Astrocyte (in vitro differentiated cells and primary cell): Measurements from ENCODE around the gene WIPF3. TPM values are rescaled to one million over a fixed set of nuclear protein-coding genes. Genes with fewer than 3 reads are reported as not detected.
A peak's percentile ranks its signal among the peaks of the same experiment; 100 is the strongest.

Source experiments
- DNase-seq: peaks from one replicate; pipeline ENCODE4 v3.0.0-alpha.2; 2010; ENCODE audit warnings: low read depth
- FAIRE-seq: peaks from 2 replicates; lab custom pipeline; 2011; peaks lifted over from hg19 to GRCh38; lab: Jason Lieb, UNC
- H2AFZ ChIP-seq: 2 replicates; pipeline ENCODE4 v1.6.0; 2012; ENCODE audit warnings: low read depth, low read length, inconsistent platforms
- H3K27ac ChIP-seq: 2 replicates; pipeline ENCODE4 v1.5.1; 2011; ENCODE audit warnings: low read depth, low read length, inconsistent platforms
- H3K27me3 ChIP-seq: 2 replicates; pipeline ENCODE4 v1.6.0; 2011; ENCODE audit warnings: low read length, inconsistent platforms; ENCODE audit not compliant: insufficient read depth
- H3K36me3 ChIP-seq: 2 replicates; pipeline ENCODE4 v1.5.1; 2011; ENCODE audit warnings: low read length, inconsistent platforms; ENCODE audit not compliant: insufficient read depth
- H3K4me1 ChIP-seq: 2 replicates; pipeline ENCODE4 v1.5.1; 2011; ENCODE audit warnings: low read length, inconsistent platforms; ENCODE audit not compliant: insufficient read depth
- H3K4me2 ChIP-seq: 2 replicates; pipeline ENCODE4 v1.6.0; 2012; ENCODE audit warnings: low read length, inconsistent platforms
- H3K4me3 ChIP-seq: 2 replicates; pipeline ENCODE4 v1.5.1; 2011; ENCODE audit warnings: low read depth, mild to moderate bottlenecking, low read length, inconsistent platforms; ENCODE audit not compliant: insufficient read depth
- H3K79me2 ChIP-seq: 2 replicates; pipeline ENCODE4 v1.6.0; 2012; ENCODE audit warnings: mild to moderate bottlenecking, low read length, inconsistent platforms; ENCODE audit not compliant: insufficient read depth
- H3K9ac ChIP-seq: 2 replicates; pipeline ENCODE4 v1.6.0; 2012; ENCODE audit warnings: mild to moderate bottlenecking, low read length, inconsistent platforms
- H3K9me3 ChIP-seq: 2 replicates; pipeline ENCODE4 v1.5.1; 2012; ENCODE audit warnings: low read depth, mild to moderate bottlenecking, low read length, inconsistent platforms; ENCODE audit not compliant: insufficient read depth
- H4K20me1 ChIP-seq: 2 replicates; pipeline ENCODE4 v1.6.0; 2012; ENCODE audit warnings: low read length, inconsistent platforms; ENCODE audit not compliant: insufficient read depth
- H3K27ac Mint-ChIP-seq: one replicate; pipeline ENCODE4 v1.8.0; 2021; ENCODE audit warnings: mild to moderate bottlenecking, mixed read lengths; ENCODE audit not compliant: unreplicated experiment
- H3K27me3 Mint-ChIP-seq: one replicate; pipeline ENCODE4 v1.8.0; 2021; ENCODE audit warnings: low read depth, mixed read lengths; ENCODE audit not compliant: unreplicated experiment
- H3K36me3 Mint-ChIP-seq: one replicate; pipeline ENCODE4 v1.8.0; 2021; ENCODE audit warnings: low read depth, mixed read lengths; ENCODE audit not compliant: unreplicated experiment
- H3K4me1 Mint-ChIP-seq: one replicate; pipeline ENCODE4 v1.8.0; 2021; ENCODE audit warnings: low read depth, mixed read lengths; ENCODE audit not compliant: unreplicated experiment
- H3K4me3 Mint-ChIP-seq: one replicate; pipeline ENCODE4 v1.8.0; 2021; ENCODE audit warnings: mild to moderate bottlenecking, moderate library complexity, mixed read lengths; ENCODE audit not compliant: unreplicated experiment
- H3K9me3 Mint-ChIP-seq: one replicate; pipeline ENCODE4 v1.8.0; 2021; ENCODE audit warnings: mild to moderate bottlenecking, mixed read lengths; ENCODE audit not compliant: unreplicated experiment
- CTCF ChIP-seq: IDR thresholded peaks from 2 replicates; pipeline ENCODE4 v1.5.1; 2011; ENCODE audit warnings: low read depth, mild to moderate bottlenecking, inconsistent platforms, low read length, moderate library complexity; ENCODE audit not compliant: insufficient read depth
- EZH2 ChIP-seq: IDR thresholded peaks from 2 replicates; pipeline ENCODE4 v1.6.1; 2012; ENCODE audit warnings: mild to moderate bottlenecking, low read length, inconsistent platforms; ENCODE audit not compliant: insufficient read depth
- total RNA-seq: library from RNA; stranded (reverse); gene quantifications from 2 replicates; pipeline ENCODE4 v1.2.1, GENCODE V29; 2021

The WIPF3 gene
- total RNA-seq, 1 donor from 2014 or later, result 1.0 TPM

GRCh38 chr7:29805886-29806207 lies 461 bp upstream of the WIPF3 start:
- Mint-ChIP-seq H3K27ac (no peak overlapping the region), H3K36me3 (no peaks in the 10 kb centered on the region), H3K27me3 (peaks cover 59% of the 10 kb centered on the region), H3K4me1 (peaks cover 12% of the 10 kb centered on the region), H3K9me3 (no peaks in the 10 kb centered on the region), H3K4me3 (peak overlapping the region; percentile 75)
- peak overlapping the region; percentile 82 for H3K4me2 ChIP-seq
- H2AFZ ChIP-seq, result peak overlapping the region; percentile 26
- no peaks in the 10 kb centered on the region for H3K79me2 ChIP-seq
- no peak overlapping the region for H3K9ac ChIP-seq
- TF ChIP-seq EZH2 (no peak), CTCF (no peak)
- H4K20me1 ChIP-seq, result no peaks in the 10 kb centered on the region
- no peaks in the 10 kb centered on the region for H3K36me3 ChIP-seq
- DNase-seq, result no peak
- H3K9me3 ChIP-seq, result no peaks in the 10 kb centered on the region
- no peak for FAIRE-seq
- H3K4me3 ChIP-seq, result no peak overlapping the region
- no peak overlapping the region for H3K27ac ChIP-seq
- H3K27me3 ChIP-seq, result peaks cover 75% of the 10 kb centered on the region
- peaks cover 8% of the 10 kb centered on the region for H3K4me1 ChIP-seq

GRCh38 chr7:29806995-29807841 lies 910 bp downstream of the WIPF3 start:
- no peaks in the 10 kb centered on the region for H3K79me2 ChIP-seq
- Mint-ChIP-seq H3K27me3 (peaks cover 53% of the 10 kb centered on the region), H3K27ac (no peak overlapping the region), H3K9me3 (no peaks in the 10 kb centered on the region), H3K36me3 (no peaks in the 10 kb centered on the region), H3K4me3 (peak overlapping the region; percentile 83), H3K4me1 (peaks cover 12% of the 10 kb centered on the region)
- H3K36me3 ChIP-seq, result no peaks in the 10 kb centered on the region
- peak overlapping the region; percentile 28 for H3K4me3 ChIP-seq
- H2AFZ ChIP-seq, result peak overlapping the region; percentile 34
- H3K9ac ChIP-seq, result no peak overlapping the region
- H3K27ac ChIP-seq, result no peak overlapping the region
- no peak for FAIRE-seq
- no peaks in the 10 kb centered on the region for H3K9me3 ChIP-seq
- DNase-seq, result no peak
- H4K20me1 ChIP-seq, result no peaks in the 10 kb centered on the region
- peaks cover 68% of the 10 kb centered on the region for H3K27me3 ChIP-seq
- peaks cover 8% of the 10 kb centered on the region for H3K4me1 ChIP-seq
- H3K4me2 ChIP-seq, result peak overlapping the region; percentile 82
- peak; percentile 88 for TF ChIP-seq EZH2
- TF ChIP-seq CTCF, result no peak
